ENCODE data around the gene SLBP.
"Not testable (repeated sequence)": the region's sequence is repeated elsewhere in the genome, so short reads cannot be mapped to it uniquely, and the experiment has no call there.

The SLBP gene

GRCh38 chr4:1675136-1675801, 36.9 kb downstream of the SLBP start:
- DNase-seq (ENCODE audit: low spot score) = no peak

GRCh38 chr4:1674682-1675081, 37.4 kb downstream of the SLBP start:
- DNase-seq (ENCODE audit: low spot score) = peak; percentile 65

GRCh38 chr4:1673671-1674070, 38.4 kb downstream of the SLBP start:
- DNase-seq (ENCODE audit: low spot score) = no peak

DNA sequence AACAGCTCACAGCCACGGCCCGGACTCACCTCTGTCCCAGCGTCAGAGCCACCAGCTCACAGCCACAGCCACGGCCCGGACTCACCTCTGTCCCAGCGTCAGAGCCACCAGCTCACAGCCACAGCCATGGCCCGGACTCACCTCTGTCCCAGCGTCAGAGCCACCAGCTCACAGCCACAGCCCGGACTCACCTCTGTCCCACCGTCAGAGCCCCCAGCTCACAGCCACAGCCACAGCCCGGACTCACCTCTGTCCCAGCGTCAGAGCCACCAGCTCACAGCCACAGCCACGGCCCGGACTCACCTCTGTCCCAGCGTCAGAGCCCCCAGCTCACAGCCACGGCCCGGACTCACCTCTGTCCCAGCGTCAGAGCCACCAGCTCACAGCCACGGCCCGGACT, 41.1 kb downstream of the SLBP start:
- DNase-seq (ENCODE audit: low spot score) = not testable (repeated sequence)

GRCh38 chr4:1670279-1670678, 41.8 kb downstream of the SLBP start:
- DNase-seq (ENCODE audit: low spot score) = no peak

- DNase-seq (ENCODE audit: low spot score) = no peak
Measured at GRCh38 chr4:1669850-1670249, 42.3 kb downstream of the SLBP start.

- DNase-seq (ENCODE audit: low spot score) = no peak
Measured at GRCh38 chr4:1669270-1669669, 42.8 kb downstream of the SLBP start.

GRCh38 chr4:1668488-1668840, 43.7 kb downstream of the SLBP start:
- DNase-seq (ENCODE audit: low spot score) = no peak

- no peak for DNase-seq (ENCODE audit: low spot score)
Measured at GRCh38 chr4:1667273-1667672, 44.8 kb downstream of the SLBP start.

GRCh38 chr4:1666391-1666790, 45.7 kb downstream of the SLBP start:
- no peak for DNase-seq (ENCODE audit: low spot score)

DNA sequence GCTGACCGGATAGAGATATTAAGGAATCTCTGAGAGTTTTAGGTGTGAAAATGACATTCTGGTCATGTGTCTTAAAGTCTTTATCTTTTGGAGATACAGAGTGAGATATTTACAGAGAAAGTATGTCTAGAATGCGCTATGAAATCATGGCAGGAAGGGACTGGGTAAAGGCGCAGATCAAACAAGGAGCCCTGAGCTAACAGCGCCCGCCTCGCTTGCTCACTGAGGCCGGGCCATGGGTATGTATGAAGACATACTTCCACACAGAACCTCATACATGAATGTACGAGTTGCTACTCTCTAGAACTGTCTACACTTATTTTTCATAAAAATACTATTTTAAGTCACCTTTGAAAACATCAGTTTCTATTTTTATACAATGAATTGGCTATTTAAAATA, 48.0 kb downstream of the SLBP start:
- DNase-seq (ENCODE audit: low spot score) = no peak

DNA sequence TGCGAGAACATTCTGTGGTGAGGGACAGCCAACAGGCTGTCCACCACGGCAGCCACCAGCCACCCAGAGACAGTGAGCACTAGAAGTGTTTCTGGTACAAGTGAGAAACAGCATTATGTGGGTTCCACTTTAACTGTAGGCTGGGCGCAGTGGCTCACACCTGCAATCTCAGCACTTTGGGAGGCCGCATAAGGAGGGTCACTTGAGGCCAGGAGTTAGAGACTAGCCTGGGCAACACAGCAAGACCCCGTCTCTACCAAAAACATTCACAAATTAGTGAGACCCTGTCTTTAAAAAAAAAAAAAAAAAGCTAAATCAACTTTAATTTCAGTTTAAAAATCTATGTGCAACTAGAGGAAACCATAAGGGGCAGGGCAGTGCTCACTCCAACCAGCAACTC, 48.6 kb downstream of the SLBP start:
- no peak for DNase-seq (ENCODE audit: low spot score)

GRCh38 chr4:1661695-1662094, 50.4 kb downstream of the SLBP start:
- DNase-seq (ENCODE audit: low spot score) = no peak

DNA sequence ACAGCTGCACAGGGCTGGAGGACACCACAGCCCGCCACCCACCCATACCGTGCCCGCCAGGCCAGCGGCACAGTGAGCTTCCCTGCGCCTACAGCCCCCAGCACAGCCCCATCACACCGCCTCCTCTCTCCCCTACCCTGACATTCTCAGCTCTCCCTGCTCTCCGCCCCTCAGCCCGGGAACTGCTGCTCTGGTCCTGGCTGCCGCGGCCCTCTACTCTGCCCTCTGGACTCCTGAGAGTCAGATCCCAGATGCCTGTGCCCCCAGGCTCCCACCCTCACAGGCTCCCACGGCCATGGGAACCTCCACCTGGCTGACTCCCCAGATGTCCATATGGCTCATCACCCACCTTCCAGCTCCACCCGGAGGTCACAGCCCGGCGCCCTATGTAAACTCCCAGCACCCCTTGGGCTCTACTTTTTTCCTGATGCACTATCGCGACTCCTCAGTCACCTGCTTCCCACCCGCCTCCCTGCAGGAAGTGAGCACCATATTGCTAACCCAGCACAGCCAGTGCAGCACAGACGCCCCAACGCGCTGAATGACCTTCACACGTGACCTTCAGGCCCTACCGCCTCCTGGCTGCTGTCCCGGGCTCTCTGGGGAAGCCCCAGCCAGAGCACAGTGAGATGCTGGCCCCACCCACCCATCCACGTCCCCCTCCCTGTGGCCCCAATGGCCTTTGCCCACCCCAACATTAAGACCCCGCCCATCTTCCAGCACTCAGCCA, 51.0 kb downstream of the SLBP start:
- DNase-seq (ENCODE audit: low spot score) = no peak

DNA sequence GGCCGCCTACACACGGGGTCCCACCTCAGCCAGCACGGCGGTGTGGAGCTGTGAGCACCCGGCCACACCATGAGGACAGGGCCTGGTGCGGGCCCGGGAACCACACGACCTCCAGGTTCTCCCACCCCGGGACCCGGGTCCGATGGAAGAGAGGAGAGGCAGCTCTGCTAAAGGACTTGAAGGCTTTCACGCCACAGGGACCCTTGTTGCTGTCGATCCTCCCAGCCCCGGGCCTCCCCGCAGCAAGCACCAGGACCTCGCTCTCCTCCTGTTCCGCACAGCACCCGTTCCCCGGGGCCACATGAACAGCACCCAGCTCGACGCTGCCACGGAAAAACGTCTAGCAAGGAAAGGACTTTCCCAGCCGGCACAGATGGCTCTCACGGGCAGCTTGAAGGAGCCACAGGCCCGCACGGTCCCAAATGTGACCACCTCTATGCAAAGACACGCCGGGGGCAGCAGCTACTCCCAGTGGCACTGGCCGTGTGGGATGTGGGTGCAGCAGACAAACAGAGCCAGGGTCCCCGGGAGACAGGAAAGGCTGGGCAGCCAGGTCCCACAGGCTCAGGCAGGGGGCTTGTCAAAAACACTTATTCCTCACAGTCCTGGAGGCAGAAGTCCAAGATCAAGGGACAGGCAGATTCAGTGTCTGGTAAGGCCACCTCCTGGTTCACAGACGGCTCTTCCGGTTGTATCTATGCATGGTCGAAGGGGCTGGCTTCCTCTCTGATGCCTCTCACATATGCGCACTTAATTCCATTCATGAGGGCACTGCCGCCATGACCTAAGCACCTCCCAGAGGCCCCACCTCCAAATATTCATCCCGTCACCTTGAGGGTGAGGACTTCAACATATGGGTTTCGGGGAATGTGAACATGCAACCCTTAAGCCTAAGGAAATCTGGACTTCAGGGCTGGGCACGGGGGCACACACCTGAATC, 52.7 kb downstream of the SLBP start:
- DNase-seq (ENCODE audit: low spot score) = no peak

GRCh38 chr4:1658581-1658980, 53.5 kb downstream of the SLBP start:
- DNase-seq (ENCODE audit: low spot score) = no peak

DNA sequence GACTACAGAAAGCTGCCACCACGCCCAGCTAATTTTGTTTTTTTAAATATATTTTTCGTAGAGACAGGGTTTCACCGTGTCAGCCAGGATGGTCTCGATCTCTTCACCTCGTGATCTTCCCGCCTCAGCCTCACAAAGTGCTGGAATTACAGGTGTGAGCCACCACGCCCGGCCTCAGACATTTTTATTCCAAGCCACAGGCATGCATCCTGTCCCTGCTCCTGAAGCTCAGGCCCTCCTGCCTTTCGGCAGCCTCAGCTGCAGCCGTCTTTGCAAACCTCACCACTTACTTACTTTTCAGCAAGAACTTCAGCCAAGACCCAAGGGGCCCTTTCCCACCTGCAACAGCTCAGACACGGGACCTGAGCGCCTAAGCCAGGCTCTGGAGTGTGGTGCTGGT, 54.0 kb downstream of the SLBP start:
- no peak for DNase-seq (ENCODE audit: low spot score)

DNA sequence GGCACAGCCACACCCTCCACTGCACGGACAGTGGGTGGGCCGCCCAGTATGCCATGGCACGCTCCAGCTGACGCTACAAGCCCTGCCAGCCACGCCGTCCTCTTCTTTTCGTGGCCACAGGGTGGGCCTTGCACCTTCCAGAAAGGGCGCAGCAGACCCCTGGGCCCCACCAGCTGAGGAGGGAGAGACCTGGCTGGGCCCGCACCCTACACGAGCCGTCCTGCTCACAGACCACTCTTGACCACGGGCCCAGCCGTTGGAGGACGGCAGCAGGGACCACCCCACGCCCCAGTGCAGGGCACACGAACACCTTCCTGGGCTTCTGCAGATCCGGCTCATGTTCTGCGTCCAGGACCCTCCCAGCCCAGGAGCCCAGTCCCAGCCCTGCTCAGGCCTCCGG, 55.1 kb downstream of the SLBP start:
- no peak for DNase-seq (ENCODE audit: low spot score)

DNA sequence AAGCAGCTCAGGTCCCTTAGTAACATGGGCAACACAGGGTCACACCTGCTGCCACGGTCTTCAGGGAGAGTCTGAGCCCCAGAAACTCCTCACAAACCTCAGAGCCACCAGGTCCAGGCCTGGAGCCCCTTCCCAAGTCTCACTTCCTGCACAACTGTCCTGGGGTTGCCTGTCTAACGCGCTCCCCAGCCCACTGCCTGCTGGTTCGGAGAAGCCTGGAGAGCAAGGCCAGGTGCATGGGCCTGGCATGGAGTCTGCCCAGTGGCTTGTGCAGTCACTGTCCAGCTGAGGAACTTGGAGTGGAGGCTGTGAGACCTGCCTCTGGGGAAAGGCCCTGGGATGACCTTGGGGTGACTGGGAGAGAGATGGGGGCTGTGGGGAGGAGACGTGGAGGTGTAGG, 56.0 kb downstream of the SLBP start:
- DNase-seq (ENCODE audit: low spot score) = no peak

- no peak for DNase-seq (ENCODE audit: low spot score)
Measured at GRCh38 chr4:1655676-1656075, 56.4 kb downstream of the SLBP start.

GRCh38 chr4:1655081-1655480, 57.0 kb downstream of the SLBP start:
- DNase-seq (ENCODE audit: low spot score) = no peak

- DNase-seq (ENCODE audit: low spot score) = no peak
Measured at GRCh38 chr4:1654216-1654955, 57.7 kb downstream of the SLBP start.

Data from Ammon's horn (tissue), 1 donor.